ENCODE results near the gene SHKBP1.

Gene SHKBP1

GRCh38 chr19:40601134-40601974 lies 24.7 kb downstream of the SHKBP1 start, which contains the start of gene LTBP4:
Gene LTBP4, plus strand, starts transcription at chr19:40601369. Its CDS starts 19 bp downstream, at chr19:40601388.
- no peak for DNase-seq (ENCODE audit: low read depth in 2 of 2)

- no peak for DNase-seq (ENCODE audit: low read depth in 2 of 2)
Measured at GRCh38 chr19:40603071-40603388, 26.4 kb downstream of the SHKBP1 start.

- peak; percentile 90 to 95 for DNase-seq (ENCODE audit: low read depth in 2 of 2)
Measured at GRCh38 chr19:40603389-40604170, 26.9 kb downstream of the SHKBP1 start.

GRCh38 chr19:40604171-40604646 lies 27.5 kb downstream of the SHKBP1 start:
- no peak for DNase-seq (ENCODE audit: low read depth in 2 of 2)

- no peak for DNase-seq (ENCODE audit: low read depth in 2 of 2)
Measured at GRCh38 chr19:40604647-40605215, 28.1 kb downstream of the SHKBP1 start.

GRCh38 chr19:40605216-40605971 lies 28.7 kb downstream of the SHKBP1 start:
- peak; percentile 65 to 78 for DNase-seq (ENCODE audit: low read depth in 2 of 2)

- DNase-seq (ENCODE audit: low read depth in 2 of 2): no peak
Measured at GRCh38 chr19:40607311-40608239, 30.9 kb downstream of the SHKBP1 start.

GRCh38 chr19:40608240-40608621 lies 31.6 kb downstream of the SHKBP1 start:
- no peak for DNase-seq (ENCODE audit: low read depth in 2 of 2)

- DNase-seq (ENCODE audit: low read depth in 2 of 2): no peak
Measured at GRCh38 chr19:40608957-40609356, 32.3 kb downstream of the SHKBP1 start.

GRCh38 chr19:40609561-40610395 lies 33.1 kb downstream of the SHKBP1 start:
- DNase-seq (ENCODE audit: low read depth in 2 of 2): peak; percentile 75 to 82

- DNase-seq (ENCODE audit: low read depth in 2 of 2): no peak
Measured at GRCh38 chr19:40610396-40611064, 33.9 kb downstream of the SHKBP1 start.

- DNase-seq (ENCODE audit: low read depth in 2 of 2): no peak
Measured at GRCh38 chr19:40611096-40611495, 34.4 kb downstream of the SHKBP1 start.

- no peak for DNase-seq (ENCODE audit: low read depth in 2 of 2)
Measured at GRCh38 chr19:40611900-40612698, 35.4 kb downstream of the SHKBP1 start.

- DNase-seq (ENCODE audit: low read depth in 2 of 2): peak; percentile 61 to 63
Measured at GRCh38 chr19:40612831-40613689, 36.4 kb downstream of the SHKBP1 start.

GRCh38 chr19:40613690-40614621 lies 37.3 kb downstream of the SHKBP1 start:
- DNase-seq (ENCODE audit: low read depth in 2 of 2): peak; percentile 75 to 82
